Panc1 (cell line): ENCODE data around the gene SPOUT1. TPM values are rescaled to one million over a fixed set of nuclear protein-coding genes. Genes with fewer than 3 reads are reported as not detected.
"Not testable (repeated sequence)": the region's sequence is repeated elsewhere in the genome, so short reads cannot be mapped to it uniquely, and the experiment has no call there.

ENCODE experiments used
- ATAC-seq: fragments of 200-7000 bp; cut with Tn5 transposase; 2 replicates; pipeline ENCODE4 v1.9.1; 2020; ENCODE audit warnings: mild to moderate bottlenecking, moderate library complexity
- Bru-seq: library from RNA; stranded (reverse); fragments of 400-500 nt; gene quantifications from one replicate; lab custom pipeline; 2021; lab: Mats Ljungman, UMichigan
- BruChase-seq, 2 experiments: library from RNA; stranded (reverse); fragments of 400-500 nt; gene quantifications; one replicate each; lab custom pipeline; 2021; lab: Mats Ljungman, UMichigan
- BruUV-seq: library from RNA; stranded (reverse); fragments of 400-500 nt; replicated peaks from 2 replicates; lab custom pipeline; 2021; lab: Mats Ljungman, UMichigan
- CTCF ChIA-PET: fragments of 300-600 bp; sonication (Branson Sonifier 250); formaldehyde crosslinking; loops from one replicate; lab custom pipeline; 2022; ENCODE audit warnings: antibody characterized with exemption; lab: Charles Lee
- POLR2A ChIA-PET: fragments of 300-600 bp; sonication (Branson Sonifier 250); formaldehyde crosslinking; loops from one replicate; lab custom pipeline; 2022; ENCODE audit warnings: antibody characterized with exemption; lab: Charles Lee
- DNase-seq: peaks from one replicate; pipeline ENCODE4 v3.0.0-alpha.2; 2010; ENCODE audit warnings: low read depth, low spot score
- H3K27ac ChIP-seq: 2 replicates; pipeline ENCODE4 v1.5.1; 2011; ENCODE audit warnings: mild to moderate bottlenecking, low read length, inconsistent platforms
- H3K27me3 ChIP-seq: fragments of 200-500 bp; sonication (Bioruptor generic); 2 replicates; pipeline ENCODE4 v1.6.0; 2014; ENCODE audit warnings: low read length, inconsistent platforms; ENCODE audit not compliant: control insufficient read depth, insufficient read depth
- H3K36me3 ChIP-seq: fragments of 200-500 bp; sonication (Bioruptor generic); 2 replicates; pipeline ENCODE4 v1.5.1; 2014; ENCODE audit warnings: inconsistent platforms, mild to moderate bottlenecking, low read length, moderate library complexity; ENCODE audit not compliant: control insufficient read depth, insufficient read depth
- H3K4me1 ChIP-seq: 2 replicates; pipeline ENCODE4 v1.5.1; 2011; ENCODE audit warnings: inconsistent platforms, mild to moderate bottlenecking, low read length, moderate library complexity; ENCODE audit not compliant: control insufficient read depth, insufficient read depth
- H3K4me3 ChIP-seq, 2 experiments: 2 replicates each; pipeline ENCODE4 v1.5.1; 2011 to 2012; ENCODE audit warnings: low read depth in 2 of 2, low read length in 2 of 2, mild to moderate bottlenecking in 2 of 2, inconsistent platforms in 1 of 2, moderate library complexity in 1 of 2
- H3K9me3 ChIP-seq: fragments of 200-500 bp; sonication (Bioruptor generic); 2 replicates; pipeline ENCODE4 v1.5.1; 2014; ENCODE audit warnings: low read depth, mild to moderate bottlenecking, inconsistent platforms, low read length, moderate library complexity; ENCODE audit not compliant: control insufficient read depth, insufficient read depth
- POLR2AphosphoS5 ChIP-seq: IDR thresholded peaks from 2 replicates; pipeline ENCODE4 v1.6.1; 2012; ENCODE audit warnings: mild to moderate bottlenecking, low read depth, low read length, moderate library complexity
- SIN3A ChIP-seq: IDR thresholded peaks from 2 replicates; pipeline ENCODE4 v1.6.1; 2012; ENCODE audit warnings: low read depth, mild to moderate bottlenecking, low read length, moderate library complexity, borderline replicate concordance; ENCODE audit not compliant: insufficient read depth
- TCF7L2 ChIP-seq: IDR thresholded peaks from 2 replicates; pipeline ENCODE4 v1.6.1; 2011; ENCODE audit warnings: mild to moderate bottlenecking, low read depth, low read length, inconsistent platforms
- in situ Hi-C: cut with HindIII; loops from 2 replicates; pipeline ENCODE4 v1.10.0; 2016; ENCODE audit warnings: low sequenced_read_pairs, low pct_unique_long_range_greater_than_20kb
- intact Hi-C: fragments of 100-400 bp; cut with micrococcal nuclease; formaldehyde crosslinking; loops from one replicate; pipeline ENCODE4 v1.10.0; 2022; ENCODE audit not compliant: unreplicated experiment
- long read RNA-seq: library from polyadenylated mRNA; unstranded; transcript quantifications from one replicate; pipeline ENCODE4 v2.0.0, GENCODE V29; 2021; ENCODE audit not compliant: unreplicated experiment
- polyA plus RNA-seq: library from polyadenylated mRNA; unstranded; fragments of >200 nt; gene quantifications from one replicate; pipeline ENCODE4 v1.2.1, GENCODE V29; 2012; ENCODE audit warnings: missing spikeins; ENCODE audit not compliant: insufficient read length
- total RNA-seq: library from RNA; stranded (reverse); gene quantifications from one replicate; pipeline ENCODE4 v1.2.1, GENCODE V29; 2021; ENCODE audit not compliant: unreplicated experiment
- TF ChIP-seq, protein P1 (sequence below), 2 experiments: IDR thresholded peaks; 2 replicates each; pipeline ENCODE4 v1.6.1; 2011 to 2012; ENCODE audit warnings: low read depth in 2 of 2, control low read depth in 1 of 2, low read length in 1 of 2, mild to moderate bottlenecking in 1 of 2, moderate library complexity in 1 of 2; ENCODE audit not compliant: insufficient read depth in 1 of 2
- TF ChIP-seq, protein P2 (sequence below): fragments of 450-650 bp; IDR thresholded peaks from 2 replicates; pipeline ENCODE4 v1.5.1; 2017; ENCODE audit warnings: mild to moderate bottlenecking

Gene SPOUT1, protein sequence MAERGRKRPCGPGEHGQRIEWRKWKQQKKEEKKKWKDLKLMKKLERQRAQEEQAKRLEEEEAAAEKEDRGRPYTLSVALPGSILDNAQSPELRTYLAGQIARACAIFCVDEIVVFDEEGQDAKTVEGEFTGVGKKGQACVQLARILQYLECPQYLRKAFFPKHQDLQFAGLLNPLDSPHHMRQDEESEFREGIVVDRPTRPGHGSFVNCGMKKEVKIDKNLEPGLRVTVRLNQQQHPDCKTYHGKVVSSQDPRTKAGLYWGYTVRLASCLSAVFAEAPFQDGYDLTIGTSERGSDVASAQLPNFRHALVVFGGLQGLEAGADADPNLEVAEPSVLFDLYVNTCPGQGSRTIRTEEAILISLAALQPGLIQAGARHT
- total RNA-seq: 38.4 TPM
- polyA plus RNA-seq: 43.9 TPM
- Bru-seq, nascent RNA: percentile 56 among the genes with signal in this experiment
- BruChase-seq, experiment 1, labeled RNA remaining after a 2-hour chase: percentile 64 among the genes with signal in this experiment
- BruChase-seq, experiment 2, labeled RNA remaining after a 6-hour chase: percentile 67 among the genes with signal in this experiment
- long read RNA-seq, full-length matches to known transcripts: 39 of 69 reads
- long read RNA-seq, partial matches to known transcripts: 6 of 69 reads
- long read RNA-seq, other reads (novel, unspliced or antisense): 24 of 69 reads

DNA sequence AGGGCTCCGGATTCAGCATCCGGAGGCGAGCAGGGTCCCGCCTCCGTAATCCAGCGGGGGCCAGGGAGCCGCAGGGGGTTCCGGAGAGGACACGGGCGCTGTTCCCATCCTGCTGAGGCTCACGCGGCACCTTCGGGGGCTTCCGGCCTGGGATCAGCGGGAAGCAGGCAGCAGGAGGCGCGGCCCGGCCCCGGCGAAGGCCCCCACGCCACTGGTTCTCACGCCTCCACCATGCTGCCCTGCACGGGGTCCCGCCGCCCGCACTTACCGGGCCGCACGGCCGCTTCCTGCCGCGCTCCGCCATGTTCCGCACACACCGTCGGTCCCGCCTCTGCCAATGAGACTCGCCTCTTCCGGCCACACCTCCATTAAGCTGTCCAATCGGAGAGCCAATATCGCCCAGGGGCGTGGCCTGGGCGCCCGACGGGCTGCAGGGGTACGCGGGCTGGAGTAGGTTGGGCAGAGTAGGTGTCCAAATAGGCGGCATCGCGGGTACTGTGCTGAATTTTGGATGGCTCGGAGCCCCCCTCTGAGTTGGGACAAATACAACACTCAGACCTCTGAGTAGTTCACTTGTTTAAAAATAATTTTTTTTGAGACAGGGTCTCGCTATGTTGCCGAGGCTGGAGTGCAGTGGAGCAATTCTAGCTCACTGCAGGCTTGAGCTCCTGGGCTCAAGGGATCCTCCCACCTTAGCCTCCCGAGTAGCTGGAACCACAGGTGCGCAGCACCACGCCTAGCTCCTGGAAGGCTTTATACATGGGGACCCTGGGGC lies at the start of gene SPOUT1:
TSS of gene SPOUT1 (minus strand) at position 318 of the 775 bp plus-strand sequence. CDS start at position 304, 14 bp downstream.
- H3K4me3 ChIP-seq: peak within 1 kb of the TSS; percentile 83 to 85
- peak; percentile 99 for ATAC-seq
- ChIA-PET POLR2A (interaction anchor here (0.5 to 0.6 kb wide), 2 partner anchors 46 to 643 kb away, joined by 4 to 9 read pairs; no protein-coding TSS in a partner anchor), CTCF (interaction anchor here (0.5 to 1.0 kb wide), 4 partner anchors 12 to 176 kb away, joined by 3 to 6 read pairs (median 4); partner anchors contain the start of gene ENDOG)
- H3K27ac ChIP-seq: peak within 1 kb of the TSS; percentile 81
- intact Hi-C loops: no loop called here
- no TSS peak for BruUV-seq
- peaks cover 4% of the 10 kb centered on the region; the same call in 1 of the 2 replicates for H3K4me1 ChIP-seq
- H3K36me3 ChIP-seq: no peaks in the 10 kb centered on the region; the same call in 1 of the 2 replicates
- TF ChIP-seq POLR2AphosphoS5 (peak; percentile 64), TCF7L2 (no peak), SIN3A (peak; percentile 63; the same call in 1 of the 2 replicates)
- in situ Hi-C loops: no loop called here
- H3K27me3 ChIP-seq: no peaks in the 10 kb centered on the region
- DNase-seq: peak; percentile 59
- H3K9me3 ChIP-seq: no peaks in the 10 kb centered on the region

DNA sequence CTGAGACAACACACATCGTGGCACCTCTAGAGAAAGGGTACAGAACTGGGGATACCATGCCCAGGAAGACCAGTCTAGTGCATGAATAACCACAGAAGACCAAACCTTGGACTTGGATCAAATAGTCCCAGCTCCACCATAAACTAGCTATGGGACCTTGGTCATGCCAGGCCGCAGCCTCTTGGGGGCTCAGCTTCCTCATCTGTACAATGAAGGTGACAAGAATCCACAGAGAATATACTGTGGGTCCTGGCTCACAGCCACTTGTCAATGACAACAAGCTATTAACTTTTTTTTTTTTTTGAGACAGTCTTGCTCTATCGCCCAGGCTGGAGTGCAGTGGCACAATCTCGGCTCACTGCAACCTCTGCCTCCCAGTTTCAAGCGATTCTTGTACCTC lies 48.3 kb upstream of the SPOUT1 start:
- no peaks in the 10 kb centered on the region for H3K27me3 ChIP-seq
- ChIA-PET POLR2A (no interaction called here), CTCF (interaction anchor here (0.7 kb wide), 1 partner anchor 242 kb away, joined by 3 read pairs; no protein-coding TSS in a partner anchor)
- H3K36me3 ChIP-seq: peaks cover 6% of the 10 kb centered on the region; the same call in 1 of the 2 replicates
- TF ChIP-seq, protein P1, sequence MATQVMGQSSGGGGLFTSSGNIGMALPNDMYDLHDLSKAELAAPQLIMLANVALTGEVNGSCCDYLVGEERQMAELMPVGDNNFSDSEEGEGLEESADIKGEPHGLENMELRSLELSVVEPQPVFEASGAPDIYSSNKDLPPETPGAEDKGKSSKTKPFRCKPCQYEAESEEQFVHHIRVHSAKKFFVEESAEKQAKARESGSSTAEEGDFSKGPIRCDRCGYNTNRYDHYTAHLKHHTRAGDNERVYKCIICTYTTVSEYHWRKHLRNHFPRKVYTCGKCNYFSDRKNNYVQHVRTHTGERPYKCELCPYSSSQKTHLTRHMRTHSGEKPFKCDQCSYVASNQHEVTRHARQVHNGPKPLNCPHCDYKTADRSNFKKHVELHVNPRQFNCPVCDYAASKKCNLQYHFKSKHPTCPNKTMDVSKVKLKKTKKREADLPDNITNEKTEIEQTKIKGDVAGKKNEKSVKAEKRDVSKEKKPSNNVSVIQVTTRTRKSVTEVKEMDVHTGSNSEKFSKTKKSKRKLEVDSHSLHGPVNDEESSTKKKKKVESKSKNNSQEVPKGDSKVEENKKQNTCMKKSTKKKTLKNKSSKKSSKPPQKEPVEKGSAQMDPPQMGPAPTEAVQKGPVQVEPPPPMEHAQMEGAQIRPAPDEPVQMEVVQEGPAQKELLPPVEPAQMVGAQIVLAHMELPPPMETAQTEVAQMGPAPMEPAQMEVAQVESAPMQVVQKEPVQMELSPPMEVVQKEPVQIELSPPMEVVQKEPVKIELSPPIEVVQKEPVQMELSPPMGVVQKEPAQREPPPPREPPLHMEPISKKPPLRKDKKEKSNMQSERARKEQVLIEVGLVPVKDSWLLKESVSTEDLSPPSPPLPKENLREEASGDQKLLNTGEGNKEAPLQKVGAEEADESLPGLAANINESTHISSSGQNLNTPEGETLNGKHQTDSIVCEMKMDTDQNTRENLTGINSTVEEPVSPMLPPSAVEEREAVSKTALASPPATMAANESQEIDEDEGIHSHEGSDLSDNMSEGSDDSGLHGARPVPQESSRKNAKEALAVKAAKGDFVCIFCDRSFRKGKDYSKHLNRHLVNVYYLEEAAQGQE (IDR thresholded peaks at IDR 0.05; ENCODE audit: insufficient read depth in 1 of 2, low read depth in 2 of 2, low read length in 1 of 2): no peak
- TF ChIP-seq POLR2AphosphoS5 (no peak), TCF7L2 (no peak), SIN3A (no peak)
- TF ChIP-seq, protein P2, sequence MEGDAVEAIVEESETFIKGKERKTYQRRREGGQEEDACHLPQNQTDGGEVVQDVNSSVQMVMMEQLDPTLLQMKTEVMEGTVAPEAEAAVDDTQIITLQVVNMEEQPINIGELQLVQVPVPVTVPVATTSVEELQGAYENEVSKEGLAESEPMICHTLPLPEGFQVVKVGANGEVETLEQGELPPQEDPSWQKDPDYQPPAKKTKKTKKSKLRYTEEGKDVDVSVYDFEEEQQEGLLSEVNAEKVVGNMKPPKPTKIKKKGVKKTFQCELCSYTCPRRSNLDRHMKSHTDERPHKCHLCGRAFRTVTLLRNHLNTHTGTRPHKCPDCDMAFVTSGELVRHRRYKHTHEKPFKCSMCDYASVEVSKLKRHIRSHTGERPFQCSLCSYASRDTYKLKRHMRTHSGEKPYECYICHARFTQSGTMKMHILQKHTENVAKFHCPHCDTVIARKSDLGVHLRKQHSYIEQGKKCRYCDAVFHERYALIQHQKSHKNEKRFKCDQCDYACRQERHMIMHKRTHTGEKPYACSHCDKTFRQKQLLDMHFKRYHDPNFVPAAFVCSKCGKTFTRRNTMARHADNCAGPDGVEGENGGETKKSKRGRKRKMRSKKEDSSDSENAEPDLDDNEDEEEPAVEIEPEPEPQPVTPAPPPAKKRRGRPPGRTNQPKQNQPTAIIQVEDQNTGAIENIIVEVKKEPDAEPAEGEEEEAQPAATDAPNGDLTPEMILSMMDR: no peak
- no peak overlapping the region for H3K27ac ChIP-seq
- BruUV-seq: no TSS peak
- no peak for DNase-seq
- H3K4me1 ChIP-seq: peaks cover 8% of the 10 kb centered on the region
- in situ Hi-C loops: no loop called here
- no peaks in the 10 kb centered on the region for H3K9me3 ChIP-seq
- ATAC-seq: no peak
- H3K4me3 ChIP-seq: no peak overlapping the region
- intact Hi-C loops: no loop called here

DNA sequence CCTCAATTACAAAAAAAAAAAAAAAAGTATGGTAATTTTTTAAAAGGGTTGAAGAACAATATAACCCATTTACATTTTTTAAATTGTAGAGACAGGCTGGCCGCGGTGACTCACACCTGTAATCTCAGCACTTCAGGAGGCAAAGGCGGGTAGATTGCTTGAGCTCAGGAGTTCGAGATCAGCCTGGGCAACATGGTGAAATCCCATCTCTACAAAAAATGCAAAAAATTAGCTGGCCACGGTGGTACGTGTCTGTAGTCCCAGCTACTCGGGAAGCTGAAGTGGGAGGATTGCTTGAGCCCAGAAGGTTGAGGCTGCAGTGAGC lies 41.3 kb upstream of the SPOUT1 start:
- POLR2A ChIA-PET: interaction anchor here (0.7 kb wide), 1 partner anchor 48 kb away, joined by 7 read pairs; no protein-coding TSS in a partner anchor
- H3K27ac ChIP-seq, H3K36me3 ChIP-seq, H3K4me3 ChIP-seq, ATAC-seq, H3K9me3 ChIP-seq, BruUV-seq, DNase-seq, intact Hi-C loops, H3K27me3 ChIP-seq, in situ Hi-C loops, H3K4me1 ChIP-seq, CTCF ChIA-PET: not testable (repeated sequence)
